ENCODE results near the gene POU2F1.

The POU2F1 gene

GRCh38 chr1:167220537-167221125, at the start of gene POU2F1:
Gene POU2F1, plus strand, starts transcription at chr1:167220886. Its CDS starts 12 bp downstream, at chr1:167220898.
- peak; percentile 99 for DNase-seq

- no peak for DNase-seq
These were observed 49.3 kb upstream of the POU2F1 start for GRCh38 chr1:167171286-167171929.

GRCh38 chr1:167173516-167174184, 47.0 kb upstream of the POU2F1 start:
- DNase-seq: no peak

- no peak for DNase-seq
These were observed 44.8 kb upstream of the POU2F1 start for GRCh38 chr1:167175901-167176300.

GRCh38 chr1:167178831-167179230, 41.9 kb upstream of the POU2F1 start:
- DNase-seq: no peak

GRCh38 chr1:167182571-167183320, 37.9 kb upstream of the POU2F1 start:
- no peak for DNase-seq

GRCh38 chr1:167184081-167184480, 36.6 kb upstream of the POU2F1 start:
- no peak for DNase-seq

- no peak for DNase-seq
These were observed 35.6 kb upstream of the POU2F1 start for GRCh38 chr1:167185062-167185461.

GRCh38 chr1:167185974-167186657, 34.6 kb upstream of the POU2F1 start:
- DNase-seq: no peak

- DNase-seq: no peak
These were observed 33.9 kb upstream of the POU2F1 start for GRCh38 chr1:167186771-167187170.

- DNase-seq: no peak
These were observed 29.9 kb upstream of the POU2F1 start for GRCh38 chr1:167190747-167191237.

- no peak for DNase-seq
These were observed 28.7 kb upstream of the POU2F1 start for GRCh38 chr1:167191958-167192357.

- DNase-seq: no peak
These were observed 26.5 kb upstream of the POU2F1 start for GRCh38 chr1:167194182-167194581.

GRCh38 chr1:167196166-167196565, 24.5 kb upstream of the POU2F1 start:
- DNase-seq: no peak

GRCh38 chr1:167197236-167197635, 23.4 kb upstream of the POU2F1 start:
- no peak for DNase-seq

GRCh38 chr1:167197692-167198091, 23.0 kb upstream of the POU2F1 start:
- no peak for DNase-seq

- no peak for DNase-seq
These were observed 22.1 kb upstream of the POU2F1 start for GRCh38 chr1:167198518-167199133.

GRCh38 chr1:167199656-167200055, 21.0 kb upstream of the POU2F1 start:
- no peak for DNase-seq

GRCh38 chr1:167200272-167200671, 20.4 kb upstream of the POU2F1 start:
- no peak for DNase-seq

GRCh38 chr1:167200749-167201148, 19.9 kb upstream of the POU2F1 start:
- no peak for DNase-seq

- DNase-seq: no peak
These were observed 18.6 kb upstream of the POU2F1 start for GRCh38 chr1:167202049-167202448.

Measured in CD4-positive, alpha-beta T cell treated with Interleukin-10 for 1 hour (primary cell).